ENCODE measurements around the gene FBXO8.
"Not testable (repeated sequence)": the region's sequence is repeated elsewhere in the genome, so short reads cannot be mapped to it uniquely, and the experiment has no call there.

Gene FBXO8

DNA sequence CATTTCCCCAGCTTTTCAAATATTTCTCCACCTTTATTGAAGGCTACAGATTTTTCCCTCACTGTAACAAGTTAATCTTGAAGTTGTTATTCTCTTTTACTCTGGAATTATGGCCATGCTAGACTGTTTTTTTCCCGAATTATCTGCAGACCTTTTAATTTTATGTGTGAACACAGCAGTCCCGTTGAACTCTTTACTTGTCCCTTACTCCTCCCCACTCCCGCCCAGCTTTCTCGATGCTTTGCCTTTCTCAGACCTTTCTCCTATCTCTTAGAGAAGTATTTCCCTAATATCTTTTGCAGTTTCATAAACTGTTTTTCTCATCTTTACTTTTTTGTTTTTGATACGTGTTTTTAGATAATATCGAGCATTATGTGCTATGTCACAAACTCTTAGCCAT lies 1.0 kb upstream of the FBXO8 start:
- no peak for DNase-seq (ENCODE audit: low read depth in 2 of 3, low spot score in 2 of 3)

DNA sequence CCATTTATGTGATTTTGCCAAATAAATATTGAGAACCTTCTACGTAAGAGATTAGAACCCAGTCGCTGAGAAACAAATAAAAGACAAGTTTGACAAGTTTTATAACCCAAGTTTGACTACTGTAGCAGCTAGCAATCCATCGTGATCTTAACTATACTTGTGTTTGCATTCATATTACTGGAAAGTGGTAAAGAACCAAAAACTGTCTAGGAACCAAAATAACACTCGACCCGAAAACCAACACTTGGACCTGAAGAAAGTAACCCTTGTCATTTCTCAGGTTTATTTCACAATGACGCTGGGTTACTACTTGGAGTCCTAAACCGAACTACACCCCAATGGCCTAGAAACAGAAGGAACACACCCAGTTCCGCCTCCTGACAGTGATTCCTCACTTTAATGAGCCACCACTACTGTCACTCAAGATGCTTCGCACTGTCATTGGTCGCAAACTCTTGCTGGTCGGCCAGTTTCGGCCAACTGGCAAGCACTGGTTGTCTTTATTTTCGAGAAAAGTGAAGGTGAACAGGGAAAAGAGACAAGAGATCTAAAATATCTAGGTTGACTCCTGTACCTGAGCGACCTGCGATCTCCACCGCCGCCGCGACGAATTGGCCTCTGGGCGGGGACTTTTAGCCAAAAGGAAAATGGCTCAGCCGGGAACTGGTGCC lies 496 bp downstream of the FBXO8 start:
- DNase-seq (ENCODE audit: low read depth in 2 of 3, low spot score in 2 of 3), result peak; percentile 27 to 44 (median 44)

DNA sequence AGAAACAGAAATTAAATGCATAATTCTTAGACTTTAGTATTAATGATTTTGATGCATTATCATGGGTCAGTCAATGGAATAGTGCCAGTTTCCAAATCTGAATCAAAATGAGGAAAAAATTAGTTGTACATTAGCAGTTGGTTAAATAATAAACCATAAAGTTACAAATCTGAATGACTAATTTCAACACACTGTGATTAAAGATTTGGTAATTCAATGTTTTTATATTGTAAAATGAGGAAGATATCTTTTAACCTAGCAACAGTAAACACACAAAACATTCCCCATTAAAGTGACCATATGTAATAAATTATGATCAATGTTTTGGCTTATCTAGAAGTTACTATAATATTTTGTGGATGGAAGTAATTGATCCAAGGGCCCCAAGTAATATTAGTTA lies 1.6 kb downstream of the FBXO8 start:
- no peak for DNase-seq (ENCODE audit: low read depth in 2 of 3, low spot score in 2 of 3)

DNA sequence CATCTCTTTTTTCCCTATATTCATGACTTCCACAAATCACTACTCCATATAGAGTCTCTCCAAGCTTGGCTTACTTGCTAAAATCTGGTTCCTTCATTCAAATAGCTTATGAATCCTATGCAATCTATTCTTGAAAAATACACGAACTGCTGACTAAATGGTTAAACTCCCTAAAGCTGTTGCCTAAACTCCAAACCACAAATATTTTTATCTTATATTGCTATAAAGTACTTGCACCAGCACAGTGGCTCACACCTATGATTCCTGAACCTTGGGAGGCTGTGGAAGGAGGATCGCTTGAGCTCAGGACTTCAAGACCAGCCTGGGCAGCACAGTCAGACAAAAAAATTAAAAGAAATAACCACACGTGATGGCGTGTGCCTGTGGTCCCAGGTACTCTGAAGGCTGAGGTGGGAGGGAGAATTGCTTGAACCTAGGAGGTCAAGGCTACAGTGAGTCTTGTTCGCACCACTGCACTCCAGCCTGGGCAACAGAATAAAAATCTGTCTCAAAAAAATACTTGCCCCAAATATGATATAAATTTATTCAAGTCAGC lies 2.2 kb downstream of the FBXO8 start:
- no peak for DNase-seq (ENCODE audit: low read depth in 2 of 3, low spot score in 2 of 3)

DNA sequence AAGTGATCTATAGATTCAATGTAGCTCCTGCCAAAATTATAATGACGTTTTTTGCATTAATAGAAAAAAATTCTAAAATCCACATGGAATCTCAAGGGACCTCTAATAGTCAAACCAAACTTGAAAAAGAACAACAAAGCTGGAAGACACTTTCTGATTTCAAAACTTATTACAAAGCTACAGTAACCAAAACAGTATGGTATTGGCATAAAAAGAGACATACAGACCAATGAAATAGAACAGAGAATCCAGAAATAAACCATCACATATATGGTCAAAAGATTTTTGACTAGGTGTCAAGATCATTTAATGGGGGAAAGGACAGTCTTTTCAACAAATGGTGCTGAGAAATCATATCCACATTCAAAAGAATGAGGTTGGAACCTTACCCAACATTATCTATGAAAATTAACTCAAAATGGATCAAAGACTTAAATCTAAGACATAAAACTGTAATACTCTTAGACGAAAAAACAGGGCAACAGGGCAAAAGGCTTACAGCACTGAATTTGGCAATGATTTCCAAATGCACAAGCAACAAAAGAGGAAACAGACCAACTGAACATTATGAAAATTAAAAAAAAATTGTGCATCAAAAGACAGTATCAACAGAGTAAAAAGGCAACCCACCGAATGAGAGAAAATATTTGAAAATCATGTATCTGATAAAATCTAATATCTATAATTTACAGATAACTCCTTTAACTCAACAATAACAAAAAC lies 3.9 kb downstream of the FBXO8 start:
- DNase-seq (ENCODE audit: low read depth in 2 of 3, low spot score in 2 of 3), result no peak

DNA sequence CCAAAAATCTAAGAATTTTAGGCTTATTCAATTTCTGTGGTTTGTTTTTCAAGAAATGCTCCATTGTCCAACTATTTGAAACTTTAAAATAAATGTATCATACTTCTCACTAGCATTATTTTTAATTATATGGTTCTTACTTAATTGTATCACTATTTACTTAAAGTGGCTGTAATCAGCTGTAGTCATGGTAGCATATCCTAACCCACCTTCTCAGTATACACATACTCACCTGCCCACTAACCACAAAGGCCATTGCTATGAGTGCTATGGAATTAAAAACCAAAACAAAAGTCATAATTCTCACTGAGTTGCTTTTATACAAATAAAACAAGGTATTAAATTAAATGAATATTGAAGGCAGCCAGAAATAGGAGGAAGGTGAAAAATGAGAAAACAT lies 5.0 kb downstream of the FBXO8 start:
- no peak for DNase-seq (ENCODE audit: low read depth in 2 of 3, low spot score in 2 of 3)

DNA sequence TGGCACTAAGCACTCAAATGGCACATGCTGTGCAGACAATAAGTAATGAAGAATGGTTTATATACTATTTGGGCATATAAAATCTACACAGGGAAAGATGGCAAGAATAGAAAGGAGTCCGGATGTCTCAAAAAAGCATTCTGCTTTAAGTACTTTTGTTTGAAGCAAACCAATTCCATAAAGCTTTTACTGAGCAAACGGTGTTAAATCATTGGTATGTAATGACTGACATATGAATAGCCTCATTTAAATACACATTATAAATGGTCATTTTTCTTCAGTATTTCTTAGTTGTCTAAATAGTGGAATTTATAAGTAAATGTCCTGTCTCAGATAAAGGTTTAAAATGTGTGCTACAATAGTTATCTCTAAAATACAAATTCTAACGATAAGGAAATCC lies 6.0 kb downstream of the FBXO8 start:
- no peak for DNase-seq (ENCODE audit: low read depth in 2 of 3, low spot score in 2 of 3)

DNA sequence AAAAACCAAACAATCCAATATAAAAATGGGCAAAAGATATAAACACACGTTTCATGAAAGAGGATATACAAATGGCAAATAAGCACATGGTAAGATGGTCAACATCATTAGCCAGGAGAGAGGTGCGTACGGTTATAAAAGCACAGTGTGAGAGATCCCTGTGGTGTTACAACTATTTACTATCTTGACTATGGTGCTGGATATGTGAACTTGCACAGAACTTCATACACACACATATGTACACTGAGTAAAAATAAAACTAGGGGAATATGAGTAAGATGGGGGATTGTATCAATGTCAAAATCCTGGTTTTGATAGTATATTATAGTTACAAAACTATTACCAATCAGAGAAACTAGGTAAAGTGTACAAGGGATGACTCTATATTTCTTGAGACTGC lies 8.4 kb downstream of the FBXO8 start:
- no peak for DNase-seq (ENCODE audit: low read depth in 2 of 3, low spot score in 2 of 3)

DNA sequence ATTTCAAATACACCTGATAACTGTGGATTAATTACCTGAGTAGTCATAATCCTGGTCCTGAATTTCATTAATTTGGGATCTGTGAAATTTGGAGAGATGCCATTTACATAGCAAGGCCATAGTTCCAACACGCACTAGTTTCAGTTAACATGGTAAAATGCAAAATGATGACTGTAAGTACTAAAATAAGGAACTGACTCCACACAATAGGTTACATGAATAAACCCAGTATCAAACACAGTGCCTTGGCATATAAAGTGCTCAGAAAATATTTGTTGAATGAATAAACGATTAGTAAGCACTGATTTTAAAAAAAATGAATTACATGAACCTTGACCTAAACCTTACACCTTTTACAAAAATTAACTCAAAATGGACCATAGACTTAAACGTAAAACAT lies 9.0 kb downstream of the FBXO8 start:
- DNase-seq (ENCODE audit: low read depth in 2 of 3, low spot score in 2 of 3), result no peak

DNA sequence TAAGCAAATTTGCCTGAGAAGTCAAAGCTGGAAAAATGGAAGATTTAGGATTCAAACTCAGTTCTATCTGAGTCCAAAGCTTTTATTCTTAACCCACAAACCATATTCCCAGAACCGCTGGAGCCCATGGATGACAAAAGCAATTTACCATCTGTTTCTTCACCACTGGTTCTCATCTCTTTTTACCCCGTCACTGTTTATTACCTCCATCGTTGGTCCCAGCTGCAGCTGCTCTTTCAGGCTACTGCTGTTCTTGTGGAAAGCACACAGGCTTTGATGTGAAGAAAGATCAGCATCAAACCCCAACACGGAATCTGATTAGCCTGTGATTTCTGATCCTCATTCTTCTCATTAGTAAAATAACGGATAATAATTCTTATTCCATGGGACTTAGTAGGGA lies 9.5 kb downstream of the FBXO8 start:
- no peak for DNase-seq (ENCODE audit: low read depth in 2 of 3, low spot score in 2 of 3)

DNA sequence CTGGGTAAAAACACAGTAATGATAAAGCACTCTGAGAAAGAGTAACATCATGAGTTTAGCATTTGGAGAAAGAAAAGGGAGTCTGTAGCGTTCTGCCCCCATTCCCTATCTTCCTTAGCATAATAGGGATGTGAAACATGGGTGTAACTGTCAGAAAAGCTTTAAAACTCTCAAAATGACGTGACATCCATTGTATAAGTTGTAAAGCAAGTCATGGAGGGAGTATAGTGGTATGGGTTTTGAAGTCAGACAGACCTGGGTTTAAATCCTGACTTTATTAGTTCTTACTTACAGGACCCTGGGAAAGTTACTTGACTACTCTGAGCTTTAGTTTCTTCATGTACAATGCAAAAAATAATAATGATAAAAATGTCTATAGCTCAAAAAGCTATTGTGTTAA lies 17.1 kb downstream of the FBXO8 start:
- no peak for DNase-seq (ENCODE audit: low read depth in 2 of 3, low spot score in 2 of 3)

DNA sequence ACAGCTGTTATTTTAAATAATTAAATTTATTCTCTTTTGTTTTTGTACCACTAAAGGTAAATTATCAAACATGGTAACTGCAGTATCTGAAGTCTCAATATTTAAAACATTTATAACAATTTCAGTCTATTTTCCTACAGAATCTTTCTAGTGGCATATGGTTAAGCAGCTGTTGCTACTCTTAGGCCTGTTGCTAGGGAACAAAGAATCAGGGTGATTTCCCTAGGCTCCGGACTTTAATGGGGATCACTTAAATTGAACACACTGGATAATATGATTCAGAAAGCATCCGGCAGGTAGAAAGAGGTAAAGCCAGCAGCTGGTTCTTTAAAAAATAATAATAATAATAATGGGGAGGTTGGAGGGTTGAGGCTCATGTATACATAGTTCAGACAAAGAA lies 17.6 kb downstream of the FBXO8 start:
- DNase-seq (ENCODE audit: low read depth in 2 of 3, low spot score in 2 of 3), result no peak

DNA sequence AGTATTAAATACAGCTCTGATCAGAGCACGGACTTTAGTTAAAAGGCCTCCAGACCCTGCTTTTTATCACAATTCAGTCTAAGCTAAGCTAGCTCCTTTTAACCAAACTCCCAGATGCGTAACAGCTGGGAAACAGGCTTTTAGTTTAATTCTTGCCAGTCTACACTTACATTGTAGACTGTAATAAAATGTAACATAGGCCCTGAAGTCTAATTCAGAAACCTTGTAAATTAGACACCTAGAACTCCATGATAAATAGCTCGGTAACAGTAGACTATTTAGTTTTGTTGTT lies 20.1 kb downstream of the FBXO8 start:
- no peak for DNase-seq (ENCODE audit: low read depth in 2 of 3, low spot score in 2 of 3)

DNA sequence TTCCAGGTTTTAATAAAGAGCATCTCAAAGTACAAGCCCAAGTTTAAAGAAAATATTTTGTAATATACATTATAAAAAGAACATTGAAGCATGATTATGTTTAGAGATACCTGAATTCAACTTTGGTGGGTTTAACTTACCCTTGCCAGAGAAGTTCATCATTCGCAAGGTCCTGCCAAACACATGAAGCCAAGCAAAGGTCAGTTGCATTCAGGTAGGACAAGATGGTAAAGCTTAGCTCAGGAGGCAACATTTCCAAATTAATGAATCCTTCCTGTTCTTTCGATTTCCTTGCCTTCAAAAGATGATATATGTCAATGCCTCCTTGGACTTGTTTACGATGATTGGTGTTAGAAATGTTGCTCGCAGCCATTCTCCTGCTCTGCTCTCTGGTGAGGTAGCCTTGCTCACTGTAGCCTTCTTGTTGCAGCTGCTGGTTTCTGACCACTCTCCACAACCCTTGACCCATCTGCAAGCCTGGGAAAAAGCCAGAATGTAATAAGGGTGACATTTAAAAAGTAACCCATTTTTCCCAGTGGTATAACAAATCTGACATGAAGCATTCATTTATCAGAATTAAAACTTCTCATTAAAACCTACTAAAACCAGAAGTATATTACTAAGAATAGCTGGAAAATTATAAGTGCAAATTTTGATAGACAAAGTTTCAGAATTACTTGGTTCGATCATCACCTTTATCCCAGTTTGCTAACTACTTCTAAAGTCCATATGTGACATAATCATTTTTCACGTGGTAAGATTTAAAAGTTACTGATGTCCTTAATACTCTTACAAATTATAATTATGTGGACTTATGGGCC lies 20.6 kb downstream of the FBXO8 start:
- no peak for DNase-seq (ENCODE audit: low read depth in 2 of 3, low spot score in 2 of 3)

DNA sequence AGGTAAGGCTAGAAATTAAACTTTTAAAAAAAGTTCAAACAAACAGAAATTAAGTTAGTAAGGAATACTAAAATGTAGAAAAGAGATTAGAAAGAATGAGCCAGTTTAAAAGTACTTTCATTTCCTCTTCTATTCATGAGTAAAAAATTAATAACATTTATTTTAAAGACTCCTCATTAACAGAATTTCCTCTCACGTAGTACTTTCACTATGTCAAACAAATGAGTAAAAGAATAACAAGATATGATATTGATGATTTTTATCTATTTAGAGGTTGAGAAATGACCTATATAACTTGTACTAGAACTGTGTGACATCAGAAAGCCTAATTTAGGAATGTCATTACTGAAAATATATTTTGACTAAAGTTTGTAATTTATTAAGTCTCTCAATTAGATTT lies 22.0 kb downstream of the FBXO8 start:
- DNase-seq (ENCODE audit: low read depth in 2 of 3, low spot score in 2 of 3), result not testable (repeated sequence)

DNA sequence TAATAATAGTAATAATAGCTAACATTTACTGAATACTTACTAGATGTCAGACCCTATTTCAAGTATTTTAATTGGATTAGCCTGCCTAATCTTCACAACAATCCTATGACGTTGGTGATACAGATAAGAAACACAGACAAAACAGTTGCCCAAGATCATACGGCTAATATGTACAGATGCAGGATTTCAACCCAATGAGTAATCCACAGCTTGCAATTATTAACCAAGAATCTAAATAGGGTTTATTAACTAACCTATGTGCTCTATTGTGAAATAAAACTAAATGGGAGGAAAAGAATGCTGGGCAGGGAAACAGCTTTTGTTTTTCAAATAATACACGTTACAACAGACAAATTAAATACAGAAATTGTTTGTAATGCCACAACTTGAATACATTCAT lies 23.4 kb downstream of the FBXO8 start:
- DNase-seq (ENCODE audit: low read depth in 2 of 3, low spot score in 2 of 3), result no peak

DNA sequence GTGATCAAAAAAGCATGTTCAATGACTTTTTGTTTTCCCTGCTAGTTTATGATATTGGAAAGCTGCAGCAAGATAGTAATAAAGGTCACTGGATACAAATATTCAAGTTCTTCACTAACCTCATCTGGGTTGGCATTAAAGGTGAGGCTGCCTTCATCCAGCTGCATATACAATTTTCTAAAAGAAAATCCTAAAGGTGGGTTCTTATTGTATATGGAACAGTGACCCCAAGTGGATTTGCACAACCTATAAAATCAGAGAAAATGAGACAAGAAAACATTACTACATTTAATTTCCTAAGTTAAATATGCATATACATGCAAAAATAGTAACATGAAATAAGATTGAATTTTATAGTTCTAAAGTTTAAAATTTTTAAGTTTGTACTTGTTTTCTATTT lies 23.9 kb downstream of the FBXO8 start:
- no peak for DNase-seq (ENCODE audit: low read depth in 2 of 3, low spot score in 2 of 3)

DNA sequence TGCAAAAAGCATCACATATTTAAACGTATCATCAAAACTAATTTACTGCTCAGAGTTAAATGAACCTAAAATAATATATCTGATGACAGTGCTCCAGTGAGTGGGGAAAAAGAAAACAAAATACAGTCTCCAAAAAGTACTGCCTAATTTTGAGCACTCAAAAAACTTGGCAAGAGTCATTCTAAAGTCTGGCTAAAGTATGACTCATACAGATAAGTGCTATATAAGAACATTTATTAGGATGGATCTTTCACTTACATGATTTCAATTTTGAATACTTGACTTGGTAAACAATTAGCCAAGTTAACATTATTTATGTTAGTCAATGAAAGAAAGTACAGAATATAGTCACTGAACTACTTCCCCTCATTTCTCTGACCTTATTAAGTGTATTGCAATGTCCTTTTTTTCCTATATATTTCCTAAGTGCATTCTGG lies 27.2 kb downstream of the FBXO8 start:
- DNase-seq (ENCODE audit: low read depth in 2 of 3, low spot score in 2 of 3), result no peak

DNA sequence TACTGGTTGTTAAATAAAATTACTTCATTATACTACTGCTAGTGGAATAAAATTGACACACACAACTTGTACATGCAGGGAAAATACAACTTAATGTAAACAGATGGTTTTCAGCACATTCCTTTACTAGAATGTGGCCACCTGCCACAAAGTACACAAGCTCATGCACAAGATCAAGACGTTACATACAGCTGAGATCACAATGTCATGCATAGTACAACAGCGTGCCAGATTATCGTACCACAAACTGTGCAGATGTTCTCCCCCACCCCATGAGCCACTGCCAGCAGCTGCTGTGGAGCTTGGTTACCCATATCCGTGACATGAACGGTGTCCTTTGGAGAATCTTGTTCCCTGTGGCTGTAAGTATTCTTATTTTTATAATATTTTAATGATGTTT lies 27.7 kb downstream of the FBXO8 start:
- no peak for DNase-seq (ENCODE audit: low read depth in 2 of 3, low spot score in 2 of 3)

DNA sequence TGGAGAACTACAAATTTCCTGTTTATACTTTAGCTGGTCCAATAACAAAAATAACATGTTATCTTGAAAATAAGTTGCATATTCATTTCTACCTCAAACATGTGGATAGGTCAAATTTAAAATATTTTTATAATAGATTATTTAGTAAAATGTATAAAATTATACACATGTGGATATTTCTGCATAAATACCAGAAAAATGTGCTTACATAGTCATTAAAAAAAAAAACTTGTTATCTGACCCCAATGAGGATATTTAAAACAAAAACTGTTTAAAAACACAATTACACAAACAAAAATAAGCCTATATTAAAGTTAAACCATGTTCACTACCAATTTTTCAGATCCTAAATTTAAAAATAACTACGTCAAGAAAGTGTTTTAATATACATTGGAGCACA lies 28.1 kb downstream of the FBXO8 start:
- no peak for DNase-seq (ENCODE audit: low read depth in 2 of 3, low spot score in 2 of 3)

DNA sequence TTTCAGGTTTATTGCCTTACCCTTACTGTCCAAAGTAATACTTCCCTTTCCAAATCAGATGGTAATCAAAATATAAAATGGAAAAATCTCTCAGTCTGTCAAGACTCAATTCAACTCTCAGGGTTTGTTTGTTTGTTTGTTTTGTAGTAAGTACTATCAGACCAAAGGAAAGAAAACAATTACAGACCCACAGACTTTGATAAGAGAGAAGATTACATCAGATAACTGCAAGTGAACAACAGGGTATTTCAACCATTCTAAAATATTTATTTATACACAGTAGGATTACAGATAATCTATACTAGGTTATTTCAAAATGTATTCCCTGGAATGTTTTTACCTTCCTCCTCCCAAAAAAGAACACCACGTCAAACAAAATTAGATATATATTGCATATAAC lies 28.9 kb downstream of the FBXO8 start:
- no peak for DNase-seq (ENCODE audit: low read depth in 2 of 3, low spot score in 2 of 3)

DNA sequence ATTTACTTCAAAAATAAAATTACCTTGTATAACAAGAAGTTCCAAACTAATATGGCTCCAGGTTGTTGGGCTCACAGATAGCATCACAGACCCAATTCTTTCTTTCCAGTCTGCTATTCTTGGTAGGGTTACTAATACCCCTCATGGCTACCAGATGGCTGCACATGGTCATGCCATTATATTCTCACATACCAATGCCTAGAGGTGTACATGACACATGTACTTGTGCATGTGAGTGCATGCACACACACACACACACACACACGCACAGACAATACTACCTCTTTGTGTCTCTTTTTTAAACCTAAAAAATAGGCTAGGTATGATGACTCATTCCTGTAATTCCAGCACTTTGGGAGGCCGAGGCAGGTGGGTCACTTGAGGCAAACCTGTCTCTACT lies 31.1 kb downstream of the FBXO8 start:
- no peak for DNase-seq (ENCODE audit: low read depth in 2 of 3, low spot score in 2 of 3)
